IPS-20b (cell line): ENCODE measurements around the gene AQP1.

Experiments used
- H3K27ac ChIP-seq: one replicate; pipeline ENCODE4 v1.5.1; 2013; ENCODE audit warnings: low read length
- H3K27me3 ChIP-seq: 2 replicates; pipeline ENCODE4 v1.6.1; 2013; ENCODE audit warnings: mild to moderate bottlenecking, low read length, inconsistent platforms; ENCODE audit not compliant: insufficient read depth
- H3K36me3 ChIP-seq: 2 replicates; pipeline ENCODE4 v1.6.1; 2013; ENCODE audit warnings: low read depth, mild to moderate bottlenecking, inconsistent platforms, low read length, moderate library complexity; ENCODE audit not compliant: insufficient read depth
- H3K4me1 ChIP-seq: 2 replicates; pipeline ENCODE4 v1.6.1; 2013; ENCODE audit warnings: mild to moderate bottlenecking, control low read depth, inconsistent platforms, low read length, moderate library complexity; ENCODE audit not compliant: insufficient read depth
- H3K4me3 ChIP-seq: 2 replicates; pipeline ENCODE4 v1.5.1; 2013; ENCODE audit warnings: mild to moderate bottlenecking, low read length, inconsistent platforms
- H3K9ac ChIP-seq: 2 replicates; pipeline ENCODE4 v1.6.1; 2013; ENCODE audit warnings: low read depth, mild to moderate bottlenecking, inconsistent platforms, low read length, moderate library complexity
- H3K9me3 ChIP-seq: 2 replicates; pipeline ENCODE4 v1.6.1; 2013; ENCODE audit warnings: mild to moderate bottlenecking, low read depth, low read length, inconsistent platforms; ENCODE audit not compliant: insufficient read depth

Gene AQP1

GRCh38 chr7:30973292-30973691 is 61.6 kb downstream of the AQP1 start:
- no peaks in the 10 kb centered on the region for H3K9me3 ChIP-seq
- H3K36me3 ChIP-seq: no peaks in the 10 kb centered on the region
- peaks cover 13% of the 10 kb centered on the region for H3K27me3 ChIP-seq
- no peak overlapping the region for H3K27ac ChIP-seq
- no peak overlapping the region for H3K9ac ChIP-seq
- H3K4me1 ChIP-seq: no peaks in the 10 kb centered on the region
- no peak overlapping the region for H3K4me3 ChIP-seq

DNA sequence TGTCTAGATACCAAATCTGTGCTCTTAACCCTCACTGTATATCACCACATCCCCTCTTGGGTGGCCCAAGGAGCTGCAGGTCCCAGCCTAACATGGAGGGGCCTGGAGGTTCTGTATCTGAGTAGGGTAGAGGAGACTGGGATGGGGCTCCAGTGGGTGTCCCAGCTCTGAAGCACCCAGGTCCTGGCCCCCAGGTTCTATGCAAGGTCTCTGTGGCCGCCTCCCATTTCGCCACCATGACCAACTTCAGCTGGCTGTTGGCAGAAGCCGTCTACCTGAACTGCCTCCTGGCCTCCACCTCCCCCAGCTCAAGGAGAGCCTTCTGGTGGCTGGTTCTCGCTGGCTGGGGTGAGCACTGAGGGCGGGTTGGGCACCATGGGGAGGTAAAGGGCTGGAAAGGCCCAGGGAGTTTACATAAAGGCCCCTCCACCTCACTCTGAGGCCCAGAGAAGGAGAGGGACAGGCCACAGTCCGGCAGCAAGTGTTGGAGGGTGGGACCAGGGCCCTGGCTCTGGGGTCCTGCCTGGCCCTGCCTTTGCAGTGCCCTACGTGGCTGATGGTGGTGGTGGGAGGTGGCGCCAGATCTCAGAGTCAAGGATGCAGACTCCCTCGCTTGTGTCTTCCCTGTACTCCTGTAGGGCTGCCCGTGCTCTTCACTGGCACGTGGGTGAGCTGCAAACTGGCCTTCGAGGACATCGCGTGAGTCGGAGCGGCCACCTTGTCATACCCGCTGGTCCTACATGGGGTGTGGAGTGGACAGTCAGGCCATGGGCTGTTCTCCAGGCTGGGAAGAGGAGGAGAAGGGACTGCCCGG is 62.3 kb downstream of the AQP1 start:
- Histone ChIP-seq H3K9me3 (no peaks in the 10 kb centered on the region), H3K27me3 (peaks cover 20% of the 10 kb centered on the region), H3K4me3 (no peak overlapping the region), H3K9ac (no peak overlapping the region), H3K36me3 (no peaks in the 10 kb centered on the region), H3K27ac (no peak overlapping the region), H3K4me1 (no peaks in the 10 kb centered on the region)

DNA sequence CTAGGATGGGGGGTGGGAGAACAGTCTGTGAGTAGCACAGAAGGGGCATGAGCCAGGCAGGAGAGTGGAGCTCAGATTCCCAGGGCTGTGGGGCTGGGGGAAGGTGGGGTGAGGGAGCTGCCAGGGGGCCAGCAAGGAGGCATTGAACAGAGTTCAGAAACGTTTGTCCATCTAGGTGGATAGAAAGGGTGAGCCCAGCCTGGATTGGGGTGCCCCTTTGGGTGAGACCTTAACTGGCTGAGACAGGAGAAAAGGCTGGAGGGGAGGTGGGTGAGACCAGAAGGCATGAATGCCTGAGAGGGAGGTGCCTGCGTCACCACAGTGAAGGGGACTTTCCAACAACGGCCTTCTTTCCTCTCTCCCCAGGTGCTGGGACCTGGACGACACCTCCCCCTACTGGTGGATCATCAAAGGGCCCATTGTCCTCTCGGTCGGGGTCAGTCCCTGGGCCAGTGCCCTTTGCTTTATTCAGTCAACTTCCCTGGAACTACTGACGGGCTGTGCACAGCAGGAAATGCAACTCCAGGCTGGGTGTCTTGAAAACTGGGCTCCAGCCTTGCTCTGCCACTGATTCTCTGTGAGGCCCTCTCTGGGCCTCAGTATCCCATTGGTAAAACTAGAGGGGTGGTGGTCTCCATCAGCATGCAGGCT is 63.1 kb downstream of the AQP1 start:
- Histone ChIP-seq H3K27ac (no peak overlapping the region), H3K9ac (no peak overlapping the region), H3K27me3 (peaks cover 22% of the 10 kb centered on the region), H3K36me3 (no peaks in the 10 kb centered on the region), H3K4me1 (no peaks in the 10 kb centered on the region), H3K4me3 (no peak overlapping the region), H3K9me3 (no peaks in the 10 kb centered on the region)
